MCF 10A (cell line): ENCODE measurements around the gene DIAPH3. TPM values are rescaled to one million over a fixed set of nuclear protein-coding genes. Genes with fewer than 3 reads are reported as not detected.
"Not testable (repeated sequence)": the region's sequence is repeated elsewhere in the genome, so short reads cannot be mapped to it uniquely, and the experiment has no call there.

ENCODE experiments used
- BruUV-seq: library from RNA; stranded (reverse); fragments of 400-500 nt; replicated peaks from 2 replicates; lab custom pipeline; 2021; lab: Mats Ljungman, UMichigan
- CTCF ChIA-PET: fragments of 300-600 bp; sonication (Branson Sonifier 250); formaldehyde crosslinking; extraction: SDS; loops from one replicate; lab custom pipeline; 2021; ENCODE audit warnings: antibody characterized with exemption, inconsistent platforms; lab: Yijun Ruan, JAX
- POLR2A ChIA-PET: fragments of 300-600, 350-650 bp; sonication (Branson Sonifier 250); formaldehyde crosslinking; extraction: SDS; loops from one replicate; lab custom pipeline; 2020; ENCODE audit warnings: antibody characterized with exemption, inconsistent platforms; lab: Yijun Ruan, JAX
- DNase-seq: peaks from one replicate; pipeline ENCODE4 v3.0.0-alpha.2; 2018; ENCODE audit not compliant: unreplicated experiment
- H3K27ac Mint-ChIP-seq: one replicate; pipeline ENCODE4 v1.8.0; 2022; ENCODE audit warnings: mild to moderate bottlenecking, low read depth, mixed read lengths; ENCODE audit not compliant: unreplicated experiment
- H3K27me3 Mint-ChIP-seq: one replicate; pipeline ENCODE4 v1.8.0; 2022; ENCODE audit warnings: mixed read lengths; ENCODE audit not compliant: insufficient read depth, unreplicated experiment
- H3K36me3 Mint-ChIP-seq: one replicate; pipeline ENCODE4 v1.8.0; 2022; ENCODE audit warnings: mild to moderate bottlenecking, moderate library complexity, mixed read lengths; ENCODE audit not compliant: insufficient read depth, unreplicated experiment
- H3K4me1 Mint-ChIP-seq: one replicate; pipeline ENCODE4 v1.8.0; 2022; ENCODE audit warnings: mixed read lengths; ENCODE audit not compliant: insufficient read depth, unreplicated experiment
- H3K4me3 Mint-ChIP-seq: one replicate; pipeline ENCODE4 v1.8.0; 2022; ENCODE audit warnings: mild to moderate bottlenecking, moderate library complexity, mixed read lengths; ENCODE audit not compliant: unreplicated experiment
- H3K9me3 Mint-ChIP-seq: one replicate; pipeline ENCODE4 v1.8.0; 2022; ENCODE audit warnings: mixed read lengths; ENCODE audit not compliant: unreplicated experiment
- intact Hi-C: fragments of 100-400 bp; cut with micrococcal nuclease; formaldehyde crosslinking; loops from 2 replicates; pipeline ENCODE4 v1.14.1; 2022
- total RNA-seq: library from RNA; stranded (reverse); gene quantifications from 2 replicates; pipeline ENCODE4 v1.2.3, GENCODE V29; 2022
- TF ChIP-seq, protein P1 (sequence below): fragments of 200-600 bp; IDR thresholded peaks from one replicate; pipeline ENCODE4 v1.8.0; 2022; ENCODE audit warnings: antibody characterized with exemption, mild to moderate bottlenecking; ENCODE audit not compliant: unreplicated experiment

The DIAPH3 gene
- total RNA-seq, 1 experiment from 2014 or later: 34.7 TPM

DNA sequence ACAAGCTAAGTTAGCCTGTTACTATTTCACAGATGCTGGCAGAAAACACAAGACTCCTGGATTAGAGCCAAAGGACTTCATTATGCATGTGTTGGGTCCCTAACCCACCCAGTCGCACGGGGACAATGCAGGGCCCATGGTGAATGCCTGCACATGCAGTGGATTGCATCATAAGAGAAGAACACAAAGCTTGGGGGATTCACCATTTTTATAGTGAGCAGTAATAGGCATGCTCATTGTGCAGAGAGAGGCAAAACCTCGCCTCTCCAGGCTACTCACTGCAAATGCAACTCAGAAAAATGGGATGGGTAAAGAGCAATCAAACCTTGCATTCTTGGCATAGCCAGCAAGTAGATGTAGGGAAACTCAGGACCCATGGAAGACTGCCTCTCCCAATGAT is 115.8 kb downstream of the DIAPH3 start:
- Mint-ChIP-seq H3K4me3 (no peak overlapping the region), H3K4me1 (peaks cover 13% of the 10 kb centered on the region), H3K27me3 (no peaks in the 10 kb centered on the region), H3K36me3 (no peaks in the 10 kb centered on the region), H3K9me3 (no peaks in the 10 kb centered on the region), H3K27ac (no peak overlapping the region)
- no TSS peak for BruUV-seq
- DNase-seq: peak; percentile 33
- ChIA-PET POLR2A (interaction anchor here (1.0 kb wide), 1 partner anchor 14 kb away, joined by 3 read pairs; no protein-coding TSS in a partner anchor), CTCF (interaction anchor here (1.0 kb wide), 1 partner anchor 13 kb away, joined by 3 read pairs; no protein-coding TSS in a partner anchor)
- intact Hi-C loops: no loop called here
- TF ChIP-seq, protein P1, sequence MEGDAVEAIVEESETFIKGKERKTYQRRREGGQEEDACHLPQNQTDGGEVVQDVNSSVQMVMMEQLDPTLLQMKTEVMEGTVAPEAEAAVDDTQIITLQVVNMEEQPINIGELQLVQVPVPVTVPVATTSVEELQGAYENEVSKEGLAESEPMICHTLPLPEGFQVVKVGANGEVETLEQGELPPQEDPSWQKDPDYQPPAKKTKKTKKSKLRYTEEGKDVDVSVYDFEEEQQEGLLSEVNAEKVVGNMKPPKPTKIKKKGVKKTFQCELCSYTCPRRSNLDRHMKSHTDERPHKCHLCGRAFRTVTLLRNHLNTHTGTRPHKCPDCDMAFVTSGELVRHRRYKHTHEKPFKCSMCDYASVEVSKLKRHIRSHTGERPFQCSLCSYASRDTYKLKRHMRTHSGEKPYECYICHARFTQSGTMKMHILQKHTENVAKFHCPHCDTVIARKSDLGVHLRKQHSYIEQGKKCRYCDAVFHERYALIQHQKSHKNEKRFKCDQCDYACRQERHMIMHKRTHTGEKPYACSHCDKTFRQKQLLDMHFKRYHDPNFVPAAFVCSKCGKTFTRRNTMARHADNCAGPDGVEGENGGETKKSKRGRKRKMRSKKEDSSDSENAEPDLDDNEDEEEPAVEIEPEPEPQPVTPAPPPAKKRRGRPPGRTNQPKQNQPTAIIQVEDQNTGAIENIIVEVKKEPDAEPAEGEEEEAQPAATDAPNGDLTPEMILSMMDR: no peak

DNA sequence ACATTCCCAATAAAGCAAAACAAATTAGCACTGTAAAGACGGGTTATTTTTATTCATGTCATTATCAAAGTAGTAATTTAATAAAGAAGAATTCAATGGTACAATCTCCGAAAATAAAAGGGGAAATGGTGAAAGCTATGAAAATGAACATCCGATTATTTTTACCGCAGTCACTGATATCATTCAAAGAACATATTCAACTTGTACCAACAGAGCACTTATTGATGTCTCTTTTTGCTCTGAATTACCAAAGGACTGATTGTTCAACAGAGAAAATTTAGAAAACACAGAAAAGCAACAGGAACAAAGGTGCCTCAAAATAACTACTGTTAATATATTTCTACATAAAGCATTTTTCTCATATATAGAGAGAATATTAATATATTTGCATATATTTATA is 119.4 kb downstream of the DIAPH3 start:
- no peak overlapping the region for H3K27ac Mint-ChIP-seq
- H3K36me3 Mint-ChIP-seq: no peaks in the 10 kb centered on the region
- intact Hi-C loops: no loop called here
- no peak overlapping the region for H3K4me3 Mint-ChIP-seq
- H3K9me3 Mint-ChIP-seq: no peaks in the 10 kb centered on the region
- CTCF ChIA-PET: no interaction called here
- TF ChIP-seq, protein P1: no peak
- POLR2A ChIA-PET: no interaction called here
- DNase-seq: no peak
- H3K27me3 Mint-ChIP-seq: no peaks in the 10 kb centered on the region
- H3K4me1 Mint-ChIP-seq: peaks cover 6% of the 10 kb centered on the region
- no TSS peak for BruUV-seq

DNA sequence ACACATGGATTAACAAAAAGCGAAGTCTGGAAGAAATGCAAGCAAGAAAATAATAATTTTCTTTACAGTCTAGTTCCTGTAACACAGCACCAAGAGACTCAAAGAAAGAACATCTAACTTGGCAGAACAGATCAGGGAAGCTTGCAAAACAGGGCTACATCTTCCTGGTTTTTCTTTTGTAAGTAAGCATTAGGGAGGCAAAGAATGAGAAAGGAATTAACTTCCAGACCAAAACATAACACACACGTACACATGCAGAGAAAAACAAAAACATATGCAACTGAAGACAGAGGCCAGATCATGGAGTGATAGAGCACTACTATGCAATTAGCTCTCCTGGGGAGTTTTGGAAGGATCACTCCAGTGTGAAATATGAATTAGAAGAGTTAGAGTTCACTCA is 120.5 kb downstream of the DIAPH3 start:
- no peak overlapping the region for H3K27ac Mint-ChIP-seq
- H3K9me3 Mint-ChIP-seq: no peaks in the 10 kb centered on the region
- H3K27me3 Mint-ChIP-seq: no peaks in the 10 kb centered on the region
- H3K4me3 Mint-ChIP-seq: no peak overlapping the region
- TF ChIP-seq, protein P1: no peak
- CTCF ChIA-PET: no interaction called here
- H3K36me3 Mint-ChIP-seq: no peaks in the 10 kb centered on the region
- POLR2A ChIA-PET: interaction anchor here (0.5 to 0.7 kb wide), 3 partner anchors 24 to 347 kb away, joined by 3 read pairs; no protein-coding TSS in a partner anchor
- H3K4me1 Mint-ChIP-seq: peaks cover 6% of the 10 kb centered on the region
- no TSS peak for BruUV-seq
- intact Hi-C loops: no loop called here
- no peak for DNase-seq

DNA sequence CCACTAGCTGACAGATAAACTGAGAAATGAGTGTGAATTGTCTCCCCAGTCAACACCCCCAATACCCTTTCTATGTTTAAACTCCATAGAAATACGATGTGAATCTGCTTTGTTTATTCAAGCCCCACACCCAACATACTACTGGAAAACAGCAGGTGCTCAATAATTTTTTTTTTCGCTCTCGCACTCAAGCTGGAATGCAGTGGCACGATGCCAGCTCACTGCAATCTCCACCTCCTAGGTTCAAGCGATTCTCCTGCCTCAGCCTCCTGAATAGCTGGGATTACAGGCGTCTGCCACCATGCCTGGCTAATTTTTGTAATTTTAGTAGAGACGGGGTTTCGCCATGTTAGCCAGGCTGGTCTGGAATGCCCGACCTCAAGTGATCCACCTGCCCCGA is 123.1 kb downstream of the DIAPH3 start:
- H3K27ac Mint-ChIP-seq: peak overlapping the region; percentile 28
- POLR2A ChIA-PET: interaction anchor here (0.7 kb wide), 1 partner anchor 48 kb away, joined by 3 read pairs; no protein-coding TSS in a partner anchor
- BruUV-seq, H3K9me3 Mint-ChIP-seq, H3K4me3 Mint-ChIP-seq, DNase-seq, H3K36me3 Mint-ChIP-seq, intact Hi-C loops, CTCF ChIA-PET, H3K27me3 Mint-ChIP-seq: not testable (repeated sequence)
- peaks cover 12% of the 10 kb centered on the region for H3K4me1 Mint-ChIP-seq
